Heart left ventricle (tissue), 16 donors: ENCODE measurements around the gene CASD1. TPM values are rescaled to one million over a fixed set of nuclear protein-coding genes. Genes with fewer than 3 reads are reported as not detected.

ENCODE experiments used
- ATAC-seq, 4 donors: fragments of 200-7000 bp; cut with Tn5 transposase; one replicate each; pipeline ENCODE4 v1.9.1; 2020 to 2022; ENCODE audit warnings: moderate library complexity in 4 of 4, mild to moderate bottlenecking in 3 of 4, moderate number of reproducible peaks in 1 of 4
- DNase-seq, 5 donors: peaks; one replicate each; pipeline ENCODE4 v3.0.0-alpha.2; 2020
- H3K27ac ChIP-seq, 12 donors: fragments of 200-600 bp; sonication (generic) in 4 of 12; one replicate each; pipeline versions ENCODE4 v1.5.0 to v1.8.0; 2016 to 2022; ENCODE audit warnings: mild to moderate bottlenecking in 2 of 12
- H3K27me3 ChIP-seq, 9 donors: fragments of 200-600 bp; sonication (generic) in 2 of 9; one replicate each; pipeline versions ENCODE4 v1.5.1 to v1.8.0; 2016 to 2022; ENCODE audit warnings: mild to moderate bottlenecking in 3 of 9
- H3K36me3 ChIP-seq, 9 donors: fragments of 200-600 bp; sonication (generic) in 2 of 9; one replicate each; pipeline versions ENCODE4 v1.5.0 to v1.8.0; 2018 to 2022; ENCODE audit warnings: mild to moderate bottlenecking in 2 of 9
- H3K4me1 ChIP-seq, 12 donors: fragments of 200-600 bp; sonication (generic) in 4 of 12; one replicate each; pipeline versions ENCODE4 v1.5.0 to v1.8.0; 2016 to 2022; ENCODE audit warnings: mild to moderate bottlenecking in 3 of 12
- H3K4me3 ChIP-seq, 12 donors: fragments of 200-600 bp; sonication (generic) in 4 of 12; one replicate each; pipeline versions ENCODE4 v1.5.0 to v1.8.0; 2017 to 2022; ENCODE audit warnings: mild to moderate bottlenecking in 9 of 12, moderate library complexity in 4 of 12
- H3K9me3 ChIP-seq, 12 donors: fragments of 200-600 bp; sonication (generic) in 4 of 12; one replicate each; pipeline versions ENCODE4 v1.5.0 to v1.8.0; 2016 to 2022; ENCODE audit warnings: mild to moderate bottlenecking in 1 of 12
- POLR2A ChIP-seq, 2 donors: fragments of 450-650 bp; IDR thresholded peaks; one replicate each; pipeline ENCODE4 v1.6.1; 2017; ENCODE audit warnings: antibody characterized with exemption in 2 of 2, mild to moderate bottlenecking in 2 of 2, moderate library complexity in 2 of 2
- WGBS, 4 donors: extraction: QIAGEN DNeasy Blood & Tissue Kit in 2 of 4; methylation state at CpG; one replicate each; pipeline versions ENCODE4 v1.1.5 to v1.1.7; 2013 to 2018; 5-methylcytosine and 5-hydroxymethylcytosine counted together
- intact Hi-C, 10 donors: fragments of 100-400 bp; cut with DNase I; formaldehyde crosslinking; loops; one replicate each; pipeline versions ENCODE4 v1.11.1 to v1.14.2; 2022
- polyA plus RNA-seq, 2 donors: library from polyadenylated mRNA; stranded (reverse); fragments of 200-250 nt; gene quantifications; one replicate each; pipeline ENCODE4 v1.2.3, GENCODE V29; 2013
- total RNA-seq, 9 donors: library from RNA; depleted of rRNA in 2 of 9; stranded (reverse); fragments of >200 nt in 2 of 9; fragmentation: NEBNext Ultra II Directional in 3 of 9; extraction: Animal tissue kit (Norgen Biotek cat#: 25700) in 3 of 9; gene quantifications; one replicate each; pipeline versions ENCODE4 v1.1.0 to v1.2.4, GENCODE V29; 2016 to 2023
- TF ChIP-seq, protein P1 (sequence below), 12 donors: fragments of 200-600 bp; sonication (generic) in 4 of 12; IDR thresholded peaks; one replicate each; pipeline versions ENCODE4 v1.5.0 to v1.8.0; 2018 to 2022; ENCODE audit warnings: antibody characterized with exemption in 12 of 12, mild to moderate bottlenecking in 5 of 12
- donor health status: ischemic (EF 13 %, LVEDD 7.1; RV severe dilation, severe dysfunction).
- donor health status: healthy with polysubstance abuse.
- donor health status: DM: no; HTN: yes; CAD: no.
- donor health status: DM: no; HTN: no; CAD: no.
- donor health status: ischemic (EF 25% LVEDD 6.9; RV normal size, moderate dysfunction).
- donor health status: ischemic (EF 25% LVEDD 5.7; RV mildly dilated, moderate dysfunction).
- donor health status: healthy.
- donor health status: DM: yes; HTN: yes; CAD: no.
- donor health status: ischemic (EF 35%, LVEDD 5.7; RV mildly dilated, moderate dysfunction).
- donor health status: nonischemic (EF 11% LVEDD 7.7; RV severe dilation, severe dysfunction).
- donor health status: DM: yes; HTN: yes; CAD: no.
- donor health status: PGD.
- donor health status: ischemic (EF 29% LVEDD 5.4; RV normal size, mild dysfunction).
- donor health status: nonischemic (EF 23%, LVEDD 6.1; RV moderate dilation, normal function).

Gene CASD1
- total and polyA plus RNA-seq, 11 donors: 9.5 to 24.3 (median 17.1) TPM

DNA sequence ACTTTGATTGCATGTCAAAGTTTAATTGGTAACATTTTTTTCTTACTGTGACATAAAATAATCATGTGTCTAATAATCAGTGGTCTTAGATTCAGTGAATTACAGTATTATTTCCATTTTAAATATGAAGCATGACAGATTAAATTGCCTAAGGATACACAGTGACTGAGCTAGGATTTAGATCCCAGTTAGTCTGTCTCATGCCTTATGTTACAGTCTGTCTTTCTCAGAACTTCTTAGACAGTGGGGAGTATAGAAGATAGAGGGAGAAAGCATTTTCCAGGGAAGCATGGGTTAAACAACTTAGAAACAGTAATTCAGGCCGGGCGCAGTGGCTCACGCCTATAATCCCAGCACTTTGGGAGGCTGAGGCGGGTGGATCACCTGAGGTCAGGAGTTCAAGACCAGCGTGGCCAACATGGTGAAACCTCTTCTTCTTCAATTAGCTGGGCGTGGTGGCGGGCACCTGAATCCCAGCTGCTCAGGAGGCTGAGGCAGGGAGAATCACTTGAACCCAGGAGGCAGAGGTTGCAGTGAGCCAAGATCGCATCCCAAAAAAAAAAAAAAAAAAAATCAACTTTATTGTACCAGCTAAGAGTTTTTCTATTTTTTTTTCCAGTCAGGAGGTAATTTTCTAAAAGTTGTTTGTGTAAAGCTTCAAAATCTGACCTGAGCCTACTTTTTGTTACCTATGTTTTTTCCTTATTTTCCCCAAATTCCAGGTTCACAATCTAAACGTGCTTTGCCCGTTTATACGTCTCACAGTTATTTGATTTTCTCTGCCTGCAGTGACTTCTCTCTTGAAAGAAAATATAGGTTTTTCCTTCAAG lies 3.3 kb downstream of the CASD1 start:
- no peak for TF ChIP-seq POLR2A (IDR thresholded peaks at IDR 0.05)
- TF ChIP-seq, protein P1, sequence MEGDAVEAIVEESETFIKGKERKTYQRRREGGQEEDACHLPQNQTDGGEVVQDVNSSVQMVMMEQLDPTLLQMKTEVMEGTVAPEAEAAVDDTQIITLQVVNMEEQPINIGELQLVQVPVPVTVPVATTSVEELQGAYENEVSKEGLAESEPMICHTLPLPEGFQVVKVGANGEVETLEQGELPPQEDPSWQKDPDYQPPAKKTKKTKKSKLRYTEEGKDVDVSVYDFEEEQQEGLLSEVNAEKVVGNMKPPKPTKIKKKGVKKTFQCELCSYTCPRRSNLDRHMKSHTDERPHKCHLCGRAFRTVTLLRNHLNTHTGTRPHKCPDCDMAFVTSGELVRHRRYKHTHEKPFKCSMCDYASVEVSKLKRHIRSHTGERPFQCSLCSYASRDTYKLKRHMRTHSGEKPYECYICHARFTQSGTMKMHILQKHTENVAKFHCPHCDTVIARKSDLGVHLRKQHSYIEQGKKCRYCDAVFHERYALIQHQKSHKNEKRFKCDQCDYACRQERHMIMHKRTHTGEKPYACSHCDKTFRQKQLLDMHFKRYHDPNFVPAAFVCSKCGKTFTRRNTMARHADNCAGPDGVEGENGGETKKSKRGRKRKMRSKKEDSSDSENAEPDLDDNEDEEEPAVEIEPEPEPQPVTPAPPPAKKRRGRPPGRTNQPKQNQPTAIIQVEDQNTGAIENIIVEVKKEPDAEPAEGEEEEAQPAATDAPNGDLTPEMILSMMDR (IDR thresholded peaks at IDR 0.05): no peak

DNA sequence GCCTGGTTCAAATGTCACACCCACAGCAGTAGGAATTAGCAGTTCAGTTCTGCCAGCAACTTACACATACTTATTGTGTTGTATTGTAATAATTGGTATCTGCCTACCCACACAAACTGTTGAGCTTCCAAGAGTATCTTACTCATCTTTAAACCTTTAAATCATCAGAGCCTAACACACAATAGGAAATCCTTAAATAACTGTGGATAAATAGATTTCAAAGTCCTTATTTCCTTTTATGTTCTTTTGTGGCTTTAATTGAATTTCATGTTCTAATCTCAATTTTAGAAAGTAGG lies 3.9 kb downstream of the CASD1 start:
- Histone ChIP-seq H3K27ac (no peak overlapping the region), H3K4me3 (no peak overlapping the region), H3K27me3 (no peaks in the 10 kb centered on the region), H3K36me3 (peaks cover 0 to 12% (median 3%) of the 10 kb centered on the region in 9 donors), H3K4me1 (peaks cover 0 to 54% (median 29%) of the 10 kb centered on the region in 12 donors), H3K9me3 (no peaks in the 10 kb centered on the region)
- intact Hi-C loops: loop anchor here in 3 of 10 donors (5.0 to 10.0 kb wide), 3 partner anchors 61 to 229 kb away; partner anchors contain the start of gene SGCE (in 2 of the 3)
- DNase-seq (no peak), ATAC-seq (no peak)
- TF ChIP-seq, protein P1 (IDR thresholded peaks at IDR 0.05): no peak
- no peak for TF ChIP-seq POLR2A (IDR thresholded peaks at IDR 0.05)

More for the DNA sequence above, 3.3 kb downstream of the CASD1 start:
- no peaks in the 10 kb centered on the region for H3K27me3 ChIP-seq
- peaks cover 0 to 54% (median 29%) of the 10 kb centered on the region in 12 donors for H3K4me1 ChIP-seq
- DNase-seq: no peak
- no peak overlapping the region for H3K27ac ChIP-seq
- H3K36me3 ChIP-seq: peaks cover 0 to 6% (median under 1%) of the 10 kb centered on the region in 9 donors
- ATAC-seq: no peak
- H3K4me3 ChIP-seq: no peak overlapping the region
- whole genome bisulfite sequencing, 4 donors: 86 to 92% (median 87%) methylated on average over 11 of the region's 11 CpGs
- intact Hi-C loops: loop anchor here in 3 of 10 donors (5.0 to 10.0 kb wide), 3 partner anchors 61 to 228 kb away; partner anchors contain the start of gene SGCE (in 2 of the 3)
- H3K9me3 ChIP-seq: no peaks in the 10 kb centered on the region

DNA sequence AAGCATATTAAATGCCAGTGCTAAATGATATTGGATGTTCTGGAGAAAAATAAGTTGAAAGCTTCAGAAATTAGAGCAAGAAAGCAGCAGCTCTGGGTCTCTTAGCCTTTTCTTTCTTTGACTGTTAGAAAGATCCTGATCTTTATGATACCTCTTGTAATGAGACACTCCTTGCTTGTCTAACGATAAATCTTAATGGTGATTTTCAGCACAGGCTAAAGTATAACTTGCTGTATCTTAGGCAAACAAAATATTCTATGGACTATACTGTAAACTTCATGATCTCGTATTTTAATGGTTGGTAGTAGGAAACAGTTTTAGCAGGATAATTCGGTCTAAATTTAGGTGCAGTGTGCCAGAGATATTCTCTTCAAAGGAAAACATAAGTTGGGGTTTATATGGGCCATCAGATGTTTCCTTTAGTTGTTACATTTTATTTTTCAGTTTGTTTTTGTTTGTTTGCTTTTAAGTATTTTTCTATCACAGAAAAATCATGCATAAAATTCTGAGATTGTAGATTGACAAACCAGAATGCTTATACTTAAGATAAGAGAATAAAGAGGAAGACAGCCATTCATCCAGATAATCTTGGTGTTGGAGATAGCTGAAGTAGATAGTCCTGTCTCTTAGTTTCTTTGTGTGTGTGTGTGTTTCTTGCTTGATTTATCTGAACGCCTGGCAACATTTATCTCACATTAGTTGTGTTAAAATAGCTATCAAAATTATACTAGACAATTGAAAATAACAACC lies 4.7 kb downstream of the CASD1 start:
- no peaks in the 10 kb centered on the region for H3K27me3 ChIP-seq
- no peak for ATAC-seq
- no peak for DNase-seq
- H3K9me3 ChIP-seq: no peaks in the 10 kb centered on the region
- peaks cover 0 to 17% (median 6%) of the 10 kb centered on the region in 9 donors for H3K36me3 ChIP-seq
- 52 to 63% (median 55%) methylated on average over 4 of the region's 4 CpGs for WGBS, 4 donors
- H3K27ac ChIP-seq: no peak overlapping the region
- intact Hi-C loops: loop anchor here in 3 of 10 donors (5.0 to 10.0 kb wide), 3 partner anchors 62 to 230 kb away; partner anchors contain the start of gene SGCE (in 2 of the 3)
- peaks cover 0 to 49% (median 28%) of the 10 kb centered on the region in 12 donors for H3K4me1 ChIP-seq
- H3K4me3 ChIP-seq: no peak overlapping the region
- TF ChIP-seq, protein P1 (IDR thresholded peaks at IDR 0.05): no peak
- no peak for TF ChIP-seq POLR2A (IDR thresholded peaks at IDR 0.05)

DNA sequence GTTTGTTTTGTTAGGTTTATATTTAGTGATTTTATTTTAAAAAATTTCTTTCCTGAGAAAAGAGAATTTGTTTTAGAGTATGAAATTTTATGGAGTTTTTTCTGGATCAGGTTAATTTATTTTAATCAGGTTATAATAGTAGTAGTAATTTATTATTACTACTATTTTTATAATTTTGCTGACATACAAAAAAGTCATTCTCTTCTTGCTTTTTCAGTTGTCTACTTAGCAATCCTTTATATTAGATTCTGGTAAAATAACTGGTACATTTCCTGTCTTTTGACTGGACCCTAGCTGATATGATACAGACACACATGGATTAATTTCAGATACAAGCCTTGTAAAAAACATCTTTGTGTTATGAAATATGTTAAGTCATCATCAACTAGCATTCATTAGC lies 5.3 kb downstream of the CASD1 start:
- no peak overlapping the region for H3K4me3 ChIP-seq
- H3K27me3 ChIP-seq: no peaks in the 10 kb centered on the region
- intact Hi-C loops: loop anchor here in 3 of 10 donors (5.0 to 10.0 kb wide), 3 partner anchors 63 to 230 kb away; partner anchors contain the start of gene SGCE (in 2 of the 3)
- no peaks in the 10 kb centered on the region for H3K9me3 ChIP-seq
- H3K36me3 ChIP-seq: peaks cover 0 to 23% (median 6%) of the 10 kb centered on the region in 9 donors
- H3K4me1 ChIP-seq: peaks cover 0 to 48% (median 28%) of the 10 kb centered on the region in 12 donors
- DNase-seq (no peak), ATAC-seq (no peak)
- TF ChIP-seq POLR2A (IDR thresholded peaks at IDR 0.05): no peak
- TF ChIP-seq, protein P1 (IDR thresholded peaks at IDR 0.05): no peak
- H3K27ac ChIP-seq: no peak overlapping the region
